Measurements from ENCODE around the gene TRIM17.

GRCh38 chr1:228405979-228406228 is 10.8 kb downstream of the TRIM17 start:
- TF ChIP-seq CTCF (IDR thresholded peaks at IDR 0.05; ENCODE audit: control extremely low read depth in 1 of 3, insufficient read depth in 1 of 3, low read depth in 1 of 3, low read length in 3 of 3), result no peak
- no peak for TF ChIP-seq POLR2AphosphoS5 (IDR thresholded peaks at IDR 0.05; ENCODE audit: low read depth, low read length)
- TF ChIP-seq ZNF274 (IDR thresholded peaks at IDR 0.05; ENCODE audit: borderline replicate concordance, extremely low read depth, low read length), result no peak
- no peak for TF ChIP-seq RXRA (IDR thresholded peaks at IDR 0.05; ENCODE audit: insufficient read depth, low read depth, low read length)
- TF ChIP-seq SIN3A (conservative IDR thresholded peaks at IDR 0.05 in 1 of 2, IDR thresholded peaks at IDR 0.05 in 1 of 2; ENCODE audit: low read depth in 1 of 2, low read length in 2 of 2), result no peak
- no peak for TF ChIP-seq GTF2F1 (IDR thresholded peaks at IDR 0.05; ENCODE audit: borderline replicate concordance, low read depth, low read length)
- TF ChIP-seq CBX5 (IDR thresholded peaks at IDR 0.05; ENCODE audit: low read depth, low read length), result no peak
- no peak for TF ChIP-seq TAF1 (IDR thresholded peaks at IDR 0.05; ENCODE audit: low read depth, low read length)
- TF ChIP-seq POLR2A (IDR thresholded peaks at IDR 0.05; ENCODE audit: control extremely low read depth in 1 of 2, low read depth in 2 of 2, low read length in 2 of 2), result no peak
